ENCODE results near the gene SLC15A2.

The SLC15A2 gene

GRCh38 chr3:121970047-121970446 lies 75.8 kb downstream of the SLC15A2 start:
- H3K4me3 ChIP-seq (ENCODE audit: low read length), result no peak overlapping the region
- H3K9ac ChIP-seq (ENCODE audit: low read length), result no peak overlapping the region
- H3K27ac ChIP-seq (ENCODE audit: low read depth, low read length), result no peak overlapping the region
- no peaks in the 10 kb centered on the region for H3K4me1 ChIP-seq (ENCODE audit: control insufficient read depth, insufficient read depth, low read length)
- H3K27me3 ChIP-seq (ENCODE audit: control insufficient read depth, insufficient read depth, low read length), result no peaks in the 10 kb centered on the region
- H3K36me3 ChIP-seq (ENCODE audit: control insufficient read depth, insufficient read depth, low read length), result no peaks in the 10 kb centered on the region

DNA sequence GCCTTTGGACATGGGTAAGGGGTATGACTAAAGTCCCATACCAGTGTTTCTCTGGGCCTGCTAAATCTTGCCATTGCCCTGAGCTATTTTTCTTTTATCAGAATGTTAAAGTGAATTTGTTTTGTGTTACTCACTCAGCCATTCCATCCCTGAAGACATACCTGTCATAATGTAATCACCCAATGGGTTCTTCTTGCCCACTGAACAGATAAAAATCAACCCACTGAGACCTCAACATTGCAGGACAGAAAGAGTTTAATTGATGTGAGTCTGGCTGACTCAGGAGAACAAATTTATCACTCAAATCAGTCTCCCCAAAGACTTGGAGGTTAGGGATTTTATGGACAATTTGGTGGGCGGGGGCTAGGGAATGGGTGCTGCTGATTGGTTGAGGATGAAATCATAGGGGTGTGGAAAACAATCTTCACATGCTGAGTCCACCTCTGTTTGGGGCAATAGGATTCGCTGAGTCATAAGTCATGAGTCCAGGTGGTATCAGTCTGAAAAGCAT lies 80.5 kb downstream of the SLC15A2 start:
- no peaks in the 10 kb centered on the region for H3K4me1 ChIP-seq (ENCODE audit: control insufficient read depth, insufficient read depth, low read length)
- no peaks in the 10 kb centered on the region for H3K27me3 ChIP-seq (ENCODE audit: control insufficient read depth, insufficient read depth, low read length)
- H3K9ac ChIP-seq (ENCODE audit: low read length), result no peak overlapping the region
- no peak overlapping the region for H3K27ac ChIP-seq (ENCODE audit: low read depth, low read length)
- H3K36me3 ChIP-seq (ENCODE audit: control insufficient read depth, insufficient read depth, low read length), result no peaks in the 10 kb centered on the region
- no peak overlapping the region for H3K4me3 ChIP-seq (ENCODE audit: low read length)

DNA sequence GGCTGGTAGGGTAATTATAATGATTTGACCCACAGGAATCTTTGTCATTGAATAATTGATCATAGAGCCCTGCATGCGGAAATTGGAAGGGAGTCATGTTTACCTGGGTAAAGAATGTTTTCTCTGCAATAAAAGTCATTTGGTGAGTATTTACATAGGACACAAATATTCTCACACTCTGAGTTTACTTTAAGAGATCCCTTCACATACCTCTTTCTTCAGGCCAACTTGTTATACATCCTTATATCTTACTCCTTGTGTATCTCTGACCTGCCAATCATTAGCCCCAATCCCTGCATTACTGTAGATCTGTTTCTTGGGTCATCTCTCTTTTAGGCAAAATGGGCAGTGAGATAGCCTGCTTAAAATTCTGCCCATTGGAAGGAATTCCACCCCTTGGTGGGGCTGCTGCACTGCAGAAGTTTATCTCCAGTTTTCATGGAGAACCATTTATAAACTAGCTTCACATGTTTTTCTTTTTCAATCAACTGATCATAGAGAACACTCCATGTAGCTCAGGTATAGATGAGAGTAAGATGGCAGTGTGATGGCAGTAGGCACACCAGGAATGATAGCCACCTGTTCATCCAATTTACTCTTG lies 81.6 kb downstream of the SLC15A2 start:
- Histone ChIP-seq H3K27ac (ENCODE audit: low read depth, low read length) (no peak overlapping the region), H3K4me3 (ENCODE audit: low read length) (no peak overlapping the region), H3K4me1 (ENCODE audit: control insufficient read depth, insufficient read depth, low read length) (no peaks in the 10 kb centered on the region), H3K36me3 (ENCODE audit: control insufficient read depth, insufficient read depth, low read length) (no peaks in the 10 kb centered on the region), H3K9ac (ENCODE audit: low read length) (no peak overlapping the region), H3K27me3 (ENCODE audit: control insufficient read depth, insufficient read depth, low read length) (no peaks in the 10 kb centered on the region)

- H3K9ac ChIP-seq (ENCODE audit: low read length), result no peak overlapping the region
- no peak overlapping the region for H3K4me3 ChIP-seq (ENCODE audit: low read length)
- H3K4me1 ChIP-seq (ENCODE audit: control insufficient read depth, insufficient read depth, low read length), result no peaks in the 10 kb centered on the region
- no peaks in the 10 kb centered on the region for H3K36me3 ChIP-seq (ENCODE audit: control insufficient read depth, insufficient read depth, low read length)
- H3K27me3 ChIP-seq (ENCODE audit: control insufficient read depth, insufficient read depth, low read length), result no peaks in the 10 kb centered on the region
- no peak overlapping the region for H3K27ac ChIP-seq (ENCODE audit: low read depth, low read length)
Measured at GRCh38 chr3:121976727-121977126, 82.5 kb downstream of the SLC15A2 start.

- Histone ChIP-seq H3K36me3 (ENCODE audit: control insufficient read depth, insufficient read depth, low read length) (no peaks in the 10 kb centered on the region), H3K4me3 (ENCODE audit: low read length) (no peak overlapping the region), H3K27ac (ENCODE audit: low read depth, low read length) (no peak overlapping the region), H3K9ac (ENCODE audit: low read length) (no peak overlapping the region), H3K27me3 (ENCODE audit: control insufficient read depth, insufficient read depth, low read length) (no peaks in the 10 kb centered on the region), H3K4me1 (ENCODE audit: control insufficient read depth, insufficient read depth, low read length) (no peaks in the 10 kb centered on the region)
Measured at GRCh38 chr3:121979246-121979645, 85.0 kb downstream of the SLC15A2 start.

DNA sequence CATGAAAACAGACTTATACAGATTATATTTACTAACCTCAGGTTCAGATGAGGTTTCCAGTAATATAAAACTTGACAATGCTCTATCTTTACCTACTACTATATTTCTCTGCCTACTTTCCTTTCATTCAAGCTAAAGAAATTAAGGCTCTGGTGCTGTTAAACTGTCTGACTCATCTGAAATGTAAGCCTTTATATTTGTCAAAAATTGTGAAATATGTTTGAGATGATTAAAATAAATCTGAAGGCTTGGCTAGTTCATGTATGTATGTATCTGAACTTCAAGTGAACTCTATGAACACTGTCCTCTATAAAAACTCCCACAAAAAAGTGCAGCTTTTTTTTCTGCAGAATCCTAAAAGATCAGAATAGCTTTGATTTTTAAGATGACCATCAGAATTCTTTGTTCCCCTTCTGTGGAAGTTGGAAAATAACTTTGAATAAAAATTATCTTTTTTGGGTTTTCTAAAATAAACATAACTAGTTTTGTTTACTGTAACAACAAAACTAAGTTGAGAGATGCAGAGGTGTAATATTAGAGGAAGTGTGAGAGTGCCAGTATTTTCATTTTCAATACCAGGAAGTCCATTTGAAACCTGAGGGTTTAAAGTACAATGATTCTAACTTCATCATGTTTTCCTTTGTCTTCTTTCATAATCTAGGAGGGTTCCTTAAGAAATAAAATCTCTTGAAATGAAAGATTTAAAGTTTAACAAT lies 85.7 kb downstream of the SLC15A2 start:
- H3K9ac ChIP-seq (ENCODE audit: low read length), result no peak overlapping the region
- no peaks in the 10 kb centered on the region for H3K27me3 ChIP-seq (ENCODE audit: control insufficient read depth, insufficient read depth, low read length)
- H3K4me3 ChIP-seq (ENCODE audit: low read length), result no peak overlapping the region
- H3K27ac ChIP-seq (ENCODE audit: low read depth, low read length), result no peak overlapping the region
- H3K4me1 ChIP-seq (ENCODE audit: control insufficient read depth, insufficient read depth, low read length), result no peaks in the 10 kb centered on the region
- H3K36me3 ChIP-seq (ENCODE audit: control insufficient read depth, insufficient read depth, low read length), result no peaks in the 10 kb centered on the region

GRCh38 chr3:121980450-121980796 lies 86.2 kb downstream of the SLC15A2 start:
- Histone ChIP-seq H3K4me1 (ENCODE audit: control insufficient read depth, insufficient read depth, low read length) (no peaks in the 10 kb centered on the region), H3K27me3 (ENCODE audit: control insufficient read depth, insufficient read depth, low read length) (no peaks in the 10 kb centered on the region), H3K36me3 (ENCODE audit: control insufficient read depth, insufficient read depth, low read length) (no peaks in the 10 kb centered on the region), H3K4me3 (ENCODE audit: low read length) (no peak overlapping the region), H3K9ac (ENCODE audit: low read length) (no peak overlapping the region), H3K27ac (ENCODE audit: low read depth, low read length) (no peak overlapping the region)

DNA sequence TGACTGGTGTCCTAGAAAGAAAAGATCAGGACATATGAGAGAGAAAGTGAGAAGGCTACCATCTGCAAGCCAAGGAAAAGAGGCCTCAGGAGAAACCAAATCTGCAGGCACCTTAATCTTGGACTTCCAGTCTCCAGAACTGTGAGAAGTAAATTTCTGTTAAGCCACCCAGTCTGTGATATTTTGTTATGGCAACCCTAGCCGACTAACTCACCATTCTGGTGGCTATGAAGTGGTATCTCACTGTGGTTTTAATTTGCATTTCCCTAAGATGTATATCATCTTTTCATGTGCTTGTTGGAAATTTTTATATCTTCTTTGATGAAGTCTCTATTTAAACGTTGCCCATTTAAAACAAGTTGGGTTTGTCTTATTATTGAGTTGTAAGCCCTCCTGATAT lies 87.3 kb downstream of the SLC15A2 start:
- Histone ChIP-seq H3K9ac (ENCODE audit: low read length) (no peak overlapping the region), H3K27ac (ENCODE audit: low read depth, low read length) (no peak overlapping the region), H3K27me3 (ENCODE audit: control insufficient read depth, insufficient read depth, low read length) (no peaks in the 10 kb centered on the region), H3K4me1 (ENCODE audit: control insufficient read depth, insufficient read depth, low read length) (no peaks in the 10 kb centered on the region), H3K36me3 (ENCODE audit: control insufficient read depth, insufficient read depth, low read length) (no peaks in the 10 kb centered on the region), H3K4me3 (ENCODE audit: low read length) (no peak overlapping the region)

DNA sequence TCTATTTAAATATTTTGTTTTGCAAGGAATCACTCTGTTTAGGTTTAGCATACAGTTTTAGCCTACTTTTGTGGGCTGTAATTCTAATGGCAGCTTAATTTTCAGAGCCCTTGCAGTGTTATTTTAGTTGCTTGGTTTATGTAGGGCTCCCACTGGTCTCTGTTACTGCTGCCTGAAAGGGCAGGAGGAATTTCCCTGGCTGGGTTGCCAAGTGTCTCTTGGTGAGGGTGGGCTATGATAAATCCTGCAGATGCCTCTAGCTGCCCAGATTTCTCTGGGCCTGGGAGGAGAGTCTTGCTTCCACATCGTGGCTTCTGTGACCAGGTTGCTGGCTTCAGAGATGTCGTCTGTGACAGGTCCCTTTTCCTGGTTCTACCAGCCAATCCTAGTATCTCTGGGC lies 91.6 kb downstream of the SLC15A2 start:
- Histone ChIP-seq H3K36me3 (ENCODE audit: control insufficient read depth, insufficient read depth, low read length) (no peaks in the 10 kb centered on the region), H3K27ac (ENCODE audit: low read depth, low read length) (no peak overlapping the region), H3K27me3 (ENCODE audit: control insufficient read depth, insufficient read depth, low read length) (no peaks in the 10 kb centered on the region), H3K9ac (ENCODE audit: low read length) (no peak overlapping the region), H3K4me1 (ENCODE audit: control insufficient read depth, insufficient read depth, low read length) (no peaks in the 10 kb centered on the region), H3K4me3 (ENCODE audit: low read length) (no peak overlapping the region)

GRCh38 chr3:121988146-121988545 lies 93.9 kb downstream of the SLC15A2 start:
- H3K4me1 ChIP-seq (ENCODE audit: control insufficient read depth, insufficient read depth, low read length), result no peaks in the 10 kb centered on the region
- H3K27ac ChIP-seq (ENCODE audit: low read depth, low read length), result no peak overlapping the region
- no peaks in the 10 kb centered on the region for H3K27me3 ChIP-seq (ENCODE audit: control insufficient read depth, insufficient read depth, low read length)
- H3K36me3 ChIP-seq (ENCODE audit: control insufficient read depth, insufficient read depth, low read length), result no peaks in the 10 kb centered on the region
- H3K9ac ChIP-seq (ENCODE audit: low read length), result no peak overlapping the region
- H3K4me3 ChIP-seq (ENCODE audit: low read length), result no peak overlapping the region

DNA sequence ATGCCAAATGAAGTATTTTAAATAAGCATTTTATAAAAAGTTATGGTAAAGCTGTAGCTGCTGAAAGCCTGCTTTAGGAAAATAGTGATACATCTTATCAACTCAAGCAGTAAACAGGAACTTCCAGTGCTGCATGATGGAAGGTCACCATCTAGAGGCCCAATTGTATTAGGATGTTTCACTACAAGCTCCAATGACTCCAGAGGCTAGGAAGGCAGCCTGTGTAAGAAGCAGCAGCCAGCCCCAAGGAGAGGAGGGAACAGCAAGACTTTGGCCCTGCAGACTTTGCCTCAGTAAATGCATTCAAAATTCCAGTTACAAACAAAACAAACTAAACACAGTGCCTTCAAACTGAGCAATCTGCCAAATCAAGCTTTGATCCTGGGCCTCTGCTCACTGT lies 95.7 kb downstream of the SLC15A2 start:
- Histone ChIP-seq H3K27me3 (ENCODE audit: control insufficient read depth, insufficient read depth, low read length) (no peaks in the 10 kb centered on the region), H3K9ac (ENCODE audit: low read length) (no peak overlapping the region), H3K36me3 (ENCODE audit: control insufficient read depth, insufficient read depth, low read length) (no peaks in the 10 kb centered on the region), H3K27ac (ENCODE audit: low read depth, low read length) (no peak overlapping the region), H3K4me3 (ENCODE audit: low read length) (no peak overlapping the region), H3K4me1 (ENCODE audit: control insufficient read depth, insufficient read depth, low read length) (no peaks in the 10 kb centered on the region)

- Histone ChIP-seq H3K4me1 (ENCODE audit: control insufficient read depth, insufficient read depth, low read length) (no peaks in the 10 kb centered on the region), H3K4me3 (ENCODE audit: low read length) (no peak overlapping the region), H3K27ac (ENCODE audit: low read depth, low read length) (no peak overlapping the region), H3K9ac (ENCODE audit: low read length) (no peak overlapping the region), H3K36me3 (ENCODE audit: control insufficient read depth, insufficient read depth, low read length) (no peaks in the 10 kb centered on the region), H3K27me3 (ENCODE audit: control insufficient read depth, insufficient read depth, low read length) (no peaks in the 10 kb centered on the region)
Measured at GRCh38 chr3:121992601-121993560, 98.7 kb downstream of the SLC15A2 start.
